Stimulated activated CD4-positive, alpha-beta T cell treated with anti-CD3 and anti-CD28 coated beads, Interleukin-12 subunit alpha, Interleukin-12 subunit beta, amount 100 ng/mL, for 48 hours (primary cell): ENCODE data around the gene ALG12.

ENCODE experiments used
- DNase-seq, 3 donors: peaks; one replicate each; pipeline ENCODE4 v3.0.0-alpha.2; 2020; ENCODE audit warnings: low read depth in 2 of 3, low spot score in 1 of 3

ALG12 gene

DNA sequence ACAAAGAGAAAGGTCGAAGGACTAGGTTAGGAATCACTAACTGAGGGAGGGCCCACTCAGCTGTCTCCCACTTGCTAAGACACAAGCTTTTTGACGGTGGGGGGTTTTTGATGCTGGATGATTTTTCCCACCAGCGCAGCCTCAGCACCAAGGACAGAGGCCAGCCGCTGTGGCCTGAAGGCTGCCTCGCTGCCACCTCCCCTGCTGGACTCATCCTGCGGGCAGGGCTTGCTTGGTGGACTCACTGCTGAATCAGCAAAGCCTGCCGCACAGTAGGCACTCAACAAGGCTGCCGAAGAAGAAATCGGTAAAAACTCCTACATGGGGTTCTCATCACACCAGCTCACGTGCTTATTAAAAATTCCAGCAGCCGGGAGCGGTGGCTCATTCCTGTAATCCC lies 2.6 kb downstream of the ALG12 start:
- DNase-seq: no peak

DNA sequence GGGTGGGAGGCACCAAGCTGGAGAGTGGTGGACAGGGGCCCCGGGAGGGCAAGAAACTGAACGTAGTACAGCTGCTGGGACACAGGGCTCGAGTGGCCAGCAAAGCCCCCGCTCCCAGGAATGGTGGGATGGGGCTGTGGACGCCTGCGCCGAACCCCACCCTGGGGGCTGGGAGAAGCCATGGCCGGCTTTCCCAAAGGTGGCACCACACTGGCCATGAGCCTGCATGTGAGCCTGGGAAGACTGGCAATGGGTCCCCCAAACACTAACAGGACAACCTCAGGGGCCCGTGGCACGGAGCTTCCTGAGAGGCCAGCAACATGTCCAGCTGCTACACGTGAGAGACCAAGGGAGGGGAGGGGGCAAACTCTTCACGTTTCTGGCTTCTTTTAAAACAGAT lies 4.0 kb downstream of the ALG12 start:
- DNase-seq: no peak

DNA sequence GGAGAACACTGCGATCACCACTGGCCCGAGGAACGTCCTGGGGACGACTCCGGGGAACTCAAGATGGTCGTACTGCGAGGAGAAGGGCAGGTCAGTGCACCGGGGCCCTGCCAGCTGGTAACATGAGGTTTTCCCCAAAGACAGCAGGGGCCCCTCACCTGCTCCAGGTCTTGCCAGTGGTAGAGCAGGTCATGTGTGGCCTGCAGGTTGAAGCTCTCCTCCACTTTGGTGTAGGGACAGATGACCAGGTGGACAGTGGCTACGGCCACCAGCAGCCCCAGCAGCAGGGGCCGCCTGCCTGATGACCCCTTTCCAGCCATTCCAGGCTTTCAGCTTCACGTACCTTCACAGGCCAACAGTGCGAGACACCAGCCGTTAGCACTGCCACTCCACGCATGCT lies 4.8 kb downstream of the ALG12 start:
- no peak for DNase-seq

DNA sequence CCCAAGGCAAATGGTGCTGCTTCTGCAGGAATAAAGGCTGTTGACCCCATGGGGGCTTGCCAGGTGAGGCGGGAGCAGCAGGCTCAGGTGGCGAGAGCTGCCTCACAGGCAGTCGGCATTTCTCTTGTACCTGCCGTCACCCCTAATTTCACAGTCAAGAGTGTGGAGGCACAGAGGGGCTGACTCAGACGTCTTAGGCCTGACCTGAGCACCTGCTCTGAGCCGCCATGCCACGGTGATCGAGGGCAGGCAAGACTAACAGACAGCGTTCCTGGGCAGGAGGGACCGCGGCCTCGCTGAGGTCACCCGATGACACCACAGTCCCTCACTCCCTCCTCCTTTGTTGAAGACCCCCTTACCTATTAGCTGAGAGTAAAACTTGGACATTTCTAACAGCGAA lies 5.2 kb downstream of the ALG12 start:
- no peak for DNase-seq

DNA sequence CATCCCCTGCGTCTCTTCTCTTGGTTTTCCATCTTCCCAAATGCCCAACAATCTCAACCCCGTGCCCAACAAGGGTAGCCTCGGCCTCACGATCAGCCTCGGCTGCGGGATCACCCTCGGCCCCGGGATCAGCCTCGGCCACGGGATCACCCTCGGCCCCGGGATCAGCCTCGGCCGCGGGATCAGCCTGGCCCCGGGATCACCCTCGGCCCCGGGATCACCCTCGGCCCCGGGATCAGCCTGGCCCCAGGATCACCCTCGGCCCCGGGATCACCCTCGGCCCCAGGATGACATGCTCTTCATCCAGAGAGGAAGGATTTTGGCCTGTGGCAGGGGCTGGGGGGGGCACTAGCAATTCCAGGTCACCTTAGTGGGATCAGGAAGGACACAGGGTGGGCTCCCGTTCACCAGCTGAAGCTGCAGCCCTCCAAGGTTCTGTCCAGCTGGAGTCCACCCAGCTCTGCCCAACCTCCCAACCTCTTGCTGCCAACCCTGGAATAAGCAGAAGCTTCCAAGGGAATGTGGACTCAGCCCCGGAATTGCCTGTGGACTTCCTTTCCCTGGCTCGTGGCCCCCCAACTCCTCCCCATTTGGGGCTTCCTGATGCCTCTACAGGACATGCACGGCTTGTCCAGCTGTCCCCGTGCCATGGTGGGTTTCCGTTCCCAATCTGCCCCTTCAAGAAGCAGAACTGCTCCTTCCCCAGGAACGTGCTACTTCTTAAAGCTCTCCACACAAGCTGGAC lies 6.2 kb downstream of the ALG12 start:
- no peak for DNase-seq

DNA sequence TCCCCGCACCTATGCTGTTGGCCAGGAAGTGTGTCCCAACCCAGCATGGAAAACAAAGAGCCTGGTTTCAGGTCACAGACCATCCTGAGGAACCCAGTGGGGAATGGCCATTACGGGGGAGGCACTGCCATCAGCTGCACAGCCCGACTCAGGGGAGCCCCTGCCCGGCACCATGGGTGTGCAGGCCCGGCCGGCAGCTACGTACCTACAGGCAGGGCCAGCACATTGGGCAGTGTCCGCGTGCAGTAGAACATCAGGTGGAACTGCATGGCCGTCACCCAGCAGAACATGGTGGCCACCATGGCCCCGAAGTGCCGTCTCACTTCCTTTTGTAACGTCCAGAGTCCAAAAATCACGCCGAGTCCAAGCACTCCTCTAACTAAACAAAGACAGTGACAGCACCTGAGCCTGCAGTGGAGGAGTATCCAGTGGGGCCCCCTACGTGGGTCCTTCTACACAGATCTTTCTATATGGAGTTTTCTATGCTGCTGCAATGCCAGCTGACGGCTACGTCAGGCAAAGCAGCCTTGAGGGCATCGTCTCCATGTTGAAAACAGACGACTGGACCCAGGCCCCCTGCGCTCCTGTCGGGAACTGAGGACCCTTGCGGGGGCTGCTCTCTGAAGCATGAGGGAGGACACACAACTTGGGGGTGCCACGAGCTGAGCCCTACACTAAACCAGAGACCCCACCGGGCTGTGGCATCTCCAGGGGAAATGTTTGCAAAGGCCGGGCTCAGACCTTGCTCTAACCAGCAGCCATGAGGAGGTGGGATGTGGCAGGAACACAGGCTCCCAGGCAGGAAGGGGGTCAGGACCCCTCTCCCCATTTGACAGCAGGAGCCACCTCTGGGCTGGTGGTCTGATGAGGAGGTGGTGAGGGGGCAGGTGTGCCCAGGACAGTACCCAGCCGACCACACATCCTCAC lies 7.7 kb downstream of the ALG12 start:
- DNase-seq: no peak

DNA sequence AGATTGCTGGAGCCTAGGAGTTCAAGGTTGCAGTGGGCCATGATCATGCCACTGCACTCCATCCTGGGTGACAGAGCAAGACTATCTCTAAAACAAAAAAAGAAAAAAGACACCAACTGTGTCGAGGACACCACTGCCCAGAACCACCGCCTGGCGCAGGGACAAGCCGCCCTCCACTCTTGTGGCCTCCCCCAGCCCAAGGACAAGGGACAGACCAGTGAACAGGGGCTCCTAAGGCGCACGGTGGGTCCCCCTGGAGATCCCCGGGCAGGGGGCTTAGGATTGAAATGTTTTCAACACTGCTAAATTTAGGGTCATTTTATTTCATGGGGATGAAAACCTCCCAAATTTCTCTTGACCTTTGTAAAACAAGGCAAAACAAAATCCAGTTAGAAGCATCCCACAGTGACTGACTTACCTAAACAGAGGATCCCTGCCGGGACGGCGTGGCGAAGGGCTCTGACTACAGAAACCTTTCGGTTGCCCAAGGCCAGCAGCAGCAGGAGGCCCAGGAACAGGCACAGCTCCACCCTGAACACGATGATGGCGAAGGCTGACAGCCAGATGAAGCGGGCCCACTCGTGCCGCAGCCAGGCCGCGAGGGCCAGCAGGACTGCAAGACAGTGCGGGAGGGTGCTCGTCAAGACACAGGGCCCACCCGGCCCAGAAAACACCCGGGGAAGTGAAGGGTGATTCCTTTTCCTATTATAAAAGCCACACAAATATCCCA lies 8.6 kb downstream of the ALG12 start:
- DNase-seq: no peak

DNA sequence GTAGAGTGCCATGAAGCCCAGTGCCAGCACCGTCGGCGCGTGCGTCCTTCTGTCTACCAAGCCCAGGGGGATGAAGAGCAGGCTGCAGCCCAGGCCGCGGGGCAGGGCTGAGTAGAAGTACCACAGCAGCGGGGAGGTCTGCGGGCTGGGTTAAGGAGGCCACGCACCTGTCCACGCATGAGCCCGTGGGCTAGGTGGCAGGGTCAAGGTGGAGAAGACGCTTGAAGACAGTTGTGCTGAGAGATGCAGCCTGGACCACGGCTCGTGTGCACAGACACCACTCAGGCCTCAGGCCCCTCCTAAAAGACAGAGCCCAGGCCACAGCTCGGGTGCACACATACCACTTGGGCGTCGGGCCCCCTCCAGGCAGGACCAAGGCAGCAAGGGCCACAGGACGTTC lies 10.4 kb downstream of the ALG12 start:
- DNase-seq: no peak

DNA sequence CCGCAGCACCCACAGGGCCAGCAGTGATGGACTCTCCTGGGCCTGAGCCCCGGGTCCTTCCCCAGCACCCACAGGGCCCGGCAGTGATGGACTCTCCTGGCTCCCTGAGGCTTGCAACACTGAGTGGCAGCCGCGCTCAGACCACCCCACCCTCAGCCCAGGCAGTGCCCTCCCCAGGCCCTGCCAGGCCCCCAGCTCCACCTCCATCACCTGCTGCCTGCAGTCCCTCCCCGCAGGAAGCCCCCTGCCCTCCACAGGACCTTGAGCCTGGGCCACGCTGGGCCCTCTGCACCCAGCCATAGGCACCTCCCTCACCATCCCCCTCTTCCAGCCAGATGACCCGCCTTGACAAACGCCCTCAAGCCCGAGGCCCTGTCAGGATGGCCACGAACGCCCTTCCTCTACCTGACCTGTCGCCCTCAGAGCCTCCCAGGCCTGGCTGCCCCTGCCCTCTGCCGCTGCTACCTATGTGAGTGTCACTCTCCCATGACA lies 11.4 kb downstream of the ALG12 start:
- no peak for DNase-seq

DNA sequence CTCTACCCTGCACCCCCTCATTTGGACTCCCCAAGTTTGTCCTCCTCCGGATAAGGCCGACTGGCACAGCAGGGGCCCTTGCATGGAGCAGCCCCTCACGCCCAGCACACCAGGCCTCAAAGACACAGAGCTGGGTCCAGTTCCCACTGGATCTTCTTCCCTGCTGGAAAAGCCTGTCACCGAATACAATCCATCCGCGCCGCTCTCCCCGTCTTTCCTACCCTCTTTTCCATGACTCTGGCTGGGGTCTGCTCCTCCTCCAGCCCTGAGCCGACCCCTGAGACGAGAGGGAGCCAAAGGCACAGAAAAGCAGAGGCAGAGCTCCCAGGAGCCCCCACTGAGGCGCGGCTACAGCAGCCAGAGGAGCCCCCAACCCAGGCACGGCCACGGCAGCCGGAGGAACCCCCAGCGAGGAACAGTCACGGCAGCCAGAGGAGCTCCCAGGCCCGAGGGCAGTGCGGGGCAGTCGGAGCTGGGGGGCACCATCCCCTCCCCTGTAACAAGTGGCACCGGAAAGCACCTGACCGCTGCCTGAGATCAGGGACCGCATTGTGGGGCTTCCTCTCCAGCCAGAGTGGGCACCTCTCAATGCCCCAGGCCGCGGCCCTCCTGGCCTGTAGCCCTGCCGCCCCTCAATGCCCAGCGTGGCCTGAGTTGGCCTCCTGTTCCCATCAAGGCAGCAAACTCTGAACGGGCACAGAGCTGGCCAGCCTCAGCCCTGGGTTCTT lies 12.0 kb downstream of the ALG12 start:
- no peak for DNase-seq

DNA sequence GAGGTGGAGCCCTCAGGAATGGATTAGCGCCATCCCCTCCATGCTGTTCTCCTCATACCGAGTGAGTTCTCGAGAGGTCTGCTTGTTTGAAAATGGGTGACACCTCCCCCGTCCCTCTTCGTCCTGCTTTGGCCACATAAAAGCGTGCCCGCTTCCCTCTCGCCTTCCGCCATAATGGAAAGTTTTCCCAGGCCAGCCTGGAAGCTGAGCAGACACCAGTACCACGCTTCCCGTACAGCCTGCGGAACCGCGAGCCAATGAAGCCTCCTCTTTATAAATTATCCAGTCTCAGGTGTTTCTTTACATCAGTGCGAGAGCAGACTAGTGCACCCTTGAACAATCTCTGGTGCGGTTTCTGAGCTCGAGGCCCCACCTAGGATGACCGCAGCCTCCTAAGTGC lies 12.8 kb downstream of the ALG12 start:
- no peak for DNase-seq

DNA sequence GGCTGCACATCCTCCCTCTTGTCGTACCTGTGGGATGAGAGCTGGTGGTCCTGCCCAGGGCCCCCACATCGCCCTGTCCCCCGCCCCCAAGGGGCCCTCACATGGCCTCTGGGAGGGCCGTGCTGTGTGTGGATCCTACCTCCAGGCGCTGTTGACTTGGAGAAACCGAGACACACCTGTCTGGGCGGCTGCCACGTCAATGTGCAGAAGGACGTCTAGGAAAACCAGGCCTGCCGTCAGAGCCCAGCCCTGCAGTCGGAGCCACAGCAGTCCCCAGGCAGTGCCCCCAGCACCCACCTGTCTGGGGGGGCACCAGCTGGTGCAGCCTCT lies 14.2 kb downstream of the ALG12 start:
- DNase-seq: no peak

DNA sequence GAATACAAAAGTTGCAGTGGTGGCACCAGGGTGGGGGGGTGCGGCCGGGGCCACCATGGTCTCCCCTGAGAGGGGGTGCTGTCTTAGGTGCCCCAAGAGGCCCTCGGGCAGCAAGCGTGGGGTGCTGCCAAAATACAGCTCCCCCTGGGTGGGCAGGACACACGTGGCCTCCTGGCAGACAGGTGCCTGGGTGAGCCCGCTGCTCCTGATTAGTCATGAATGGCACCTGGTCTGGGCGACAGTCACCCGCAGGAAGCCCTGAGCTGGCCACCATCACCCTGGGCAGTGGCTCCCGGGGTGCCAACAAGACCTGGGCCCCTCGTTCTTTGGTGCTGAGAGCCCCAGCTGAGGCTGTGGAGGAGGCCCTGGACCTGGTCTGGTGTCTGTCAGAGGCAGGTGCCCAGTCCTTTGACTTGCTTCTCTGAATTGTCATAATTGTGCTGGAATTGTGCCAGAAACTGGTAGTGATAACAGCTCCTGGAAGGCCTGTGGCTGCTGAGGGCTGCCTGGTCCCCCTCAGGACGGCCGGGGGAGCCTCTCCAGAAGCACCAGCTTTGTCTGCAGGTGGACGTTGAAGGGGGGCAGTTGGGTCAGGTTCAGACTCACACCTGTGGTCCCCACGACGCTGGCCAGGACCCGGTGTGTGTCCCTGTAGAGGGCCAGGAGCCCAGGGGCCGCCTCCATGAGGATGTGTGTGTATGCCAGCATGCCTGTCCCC lies 14.8 kb downstream of the ALG12 start:
- no peak for DNase-seq

DNA sequence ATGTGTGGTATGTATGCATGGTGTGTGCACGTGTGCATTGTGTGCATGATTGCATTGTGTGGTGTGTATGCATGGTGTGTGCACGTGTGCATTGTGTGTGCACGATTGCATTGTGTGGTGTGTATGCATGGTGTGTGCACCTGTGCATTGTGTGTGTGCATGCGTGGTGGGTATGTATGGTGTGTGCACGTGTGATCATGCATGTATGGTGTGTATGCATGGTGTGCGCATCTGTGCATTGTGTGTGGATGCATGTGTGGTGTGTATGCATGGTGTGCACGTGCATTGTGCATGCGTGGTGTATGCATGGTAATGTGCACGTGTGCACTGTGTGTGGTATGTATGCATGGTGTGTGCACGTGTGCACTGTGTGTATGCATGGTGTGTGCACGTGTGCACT lies 16.8 kb downstream of the ALG12 start:
- DNase-seq: no peak

DNA sequence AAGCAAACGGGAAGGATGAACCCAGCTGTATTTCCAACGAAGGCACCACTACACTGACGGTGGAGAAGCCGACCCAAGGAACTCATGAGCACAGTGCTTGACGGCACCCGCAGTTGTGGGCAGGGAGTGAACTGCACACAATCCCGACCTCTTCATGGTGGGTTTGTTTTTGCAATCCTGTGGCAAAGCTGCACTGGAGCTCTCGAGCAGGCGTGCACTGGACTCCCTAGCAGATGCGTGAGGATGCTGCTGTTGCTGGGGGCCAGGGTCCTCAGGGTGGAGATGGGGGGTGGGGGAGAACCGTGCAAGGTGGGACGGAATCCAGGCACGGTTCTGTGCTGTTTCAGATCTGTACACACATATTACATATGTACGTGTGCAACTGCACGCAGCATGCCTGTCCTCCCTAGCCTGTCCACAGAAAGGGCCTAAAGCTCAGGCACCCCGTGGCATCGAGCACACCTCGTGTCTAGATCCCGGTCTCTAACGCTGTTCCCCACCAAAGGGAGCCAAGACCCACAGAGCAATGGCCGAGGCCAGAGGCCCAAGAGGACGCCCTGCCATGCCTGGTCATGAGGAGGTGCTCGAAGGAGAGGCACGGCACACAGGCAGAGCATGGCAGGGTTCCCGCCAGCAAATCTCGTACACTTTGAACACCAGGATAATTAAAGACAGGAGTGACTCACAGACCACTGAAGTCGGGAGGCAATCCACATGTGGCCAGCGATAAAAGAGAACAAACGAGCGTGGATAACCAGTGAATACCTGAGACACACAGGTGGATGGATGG lies 17.6 kb downstream of the ALG12 start:
- no peak for DNase-seq

DNA sequence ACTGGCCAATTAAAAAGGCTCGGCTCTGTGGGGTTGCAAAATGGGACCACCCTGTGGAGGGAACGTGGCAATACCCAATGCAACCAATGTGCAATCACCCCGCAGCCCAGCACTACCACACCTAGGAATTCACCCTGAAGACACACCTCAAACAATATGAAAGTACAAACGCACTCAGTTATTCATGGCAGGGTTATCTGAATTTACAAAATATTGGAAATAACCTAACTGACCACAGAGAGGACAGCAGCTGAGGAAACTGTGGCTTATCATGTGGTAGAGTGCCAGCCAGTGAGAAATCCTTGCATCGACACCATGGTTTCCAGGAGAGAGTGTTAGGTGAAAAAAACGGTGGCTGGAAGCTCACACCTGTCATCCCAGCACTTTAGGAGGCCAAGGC lies 18.7 kb downstream of the ALG12 start:
- DNase-seq: no peak

DNA sequence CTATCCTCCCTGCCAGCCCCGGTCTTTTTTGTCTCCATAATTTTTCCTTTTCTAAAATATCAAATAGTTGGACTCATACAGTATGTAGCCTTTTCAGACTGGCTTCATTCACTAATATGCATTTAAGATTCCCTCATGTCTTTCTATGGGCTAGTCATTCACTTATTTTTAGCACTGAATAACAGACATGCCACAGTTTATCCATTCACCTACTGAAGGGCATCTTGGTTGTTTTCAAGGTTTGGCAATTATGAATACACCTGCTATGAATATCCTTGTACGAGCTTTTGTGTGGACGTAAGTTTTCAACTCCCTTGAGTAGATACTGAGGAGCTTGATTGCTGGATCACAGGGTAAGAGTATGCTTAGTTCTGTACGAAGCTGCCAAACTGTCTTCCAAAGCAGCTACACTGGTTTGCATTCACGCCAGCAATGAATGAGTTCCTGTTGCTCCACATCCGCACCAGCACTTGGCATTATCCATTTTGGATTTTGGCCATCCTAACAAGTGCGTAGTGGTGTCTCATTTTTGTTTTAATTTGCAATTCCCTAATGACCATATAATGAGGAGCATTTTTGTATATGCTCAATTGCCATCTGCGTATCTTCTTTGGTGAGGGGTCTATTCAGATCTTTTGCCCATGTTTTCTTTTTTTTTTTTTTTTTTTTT lies 21.1 kb downstream of the ALG12 start:
- no peak for DNase-seq

DNA sequence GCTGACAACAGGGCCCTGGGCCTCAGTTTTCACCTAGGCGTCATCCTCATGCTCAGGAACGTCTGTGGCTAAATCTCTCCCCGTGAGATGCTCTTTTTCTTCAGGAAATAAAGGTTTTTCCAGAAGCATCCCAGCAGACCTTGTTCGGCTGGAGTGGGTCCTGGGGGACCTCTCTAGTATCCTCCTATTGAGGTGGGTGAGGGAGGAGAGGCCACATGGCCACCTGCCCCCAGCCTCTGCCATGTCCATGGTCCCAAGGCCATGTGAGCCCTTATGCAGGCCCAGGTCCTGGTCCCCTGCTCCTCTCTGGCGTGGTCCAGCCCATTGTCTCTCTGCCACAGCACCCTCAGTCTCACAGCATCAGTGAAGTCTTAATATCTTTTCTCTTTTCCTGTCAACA lies 22.0 kb downstream of the ALG12 start:
- no peak for DNase-seq
